Gastroesophageal sphincter (tissue), 4 donors: ENCODE measurements around the gene S100A4. TPM values are rescaled to one million over a fixed set of nuclear protein-coding genes. Genes with fewer than 3 reads are reported as not detected.

ENCODE experiments used
- ATAC-seq: fragments of 150-250 bp; one replicate; pipeline ENCODE4 v1.9.1; 2016; ENCODE audit warnings: mild to moderate bottlenecking, moderate library complexity
- H3K27ac ChIP-seq, 4 donors: fragments of 200-600 bp; sonication (generic) in 3 of 4; 1 replicate in 3 of 4; 2 replicates in 1 of 4; pipeline ENCODE4 v1.5.1; 2016 to 2019
- H3K27me3 ChIP-seq: fragments of 200-600 bp; sonication (generic); one replicate; pipeline ENCODE4 v1.5.1; 2019
- H3K36me3 ChIP-seq, 2 donors: fragments of 200-600 bp; sonication (generic); one replicate each; pipeline ENCODE4 v1.5.1; 2019; ENCODE audit warnings: control low read depth in 1 of 2
- H3K4me1 ChIP-seq, 3 donors: fragments of 200-600 bp; sonication (generic); 1 replicate in 2 of 3; 2 replicates in 1 of 3; pipeline ENCODE4 v1.5.1; 2016 to 2019; ENCODE audit warnings: control low read depth in 2 of 3
- H3K4me3 ChIP-seq, 2 donors: fragments of 200-600 bp; sonication (generic); one replicate each; pipeline ENCODE4 v1.5.1; 2019; ENCODE audit warnings: mild to moderate bottlenecking in 1 of 2, moderate library complexity in 1 of 2
- H3K9me3 ChIP-seq, 3 donors: fragments of 200-600 bp; sonication (generic); one replicate each; pipeline ENCODE4 v1.5.1; 2017 to 2019; ENCODE audit warnings: control low read depth in 2 of 3
- CTCF ChIP-seq, 4 experiments: fragments of 200-600 bp in 2 of 4; fragments of 450-650 bp in 2 of 4; sonication (generic) in 1 of 4; IDR thresholded peaks; one replicate each; pipeline ENCODE4 v1.5.1; 2017 to 2019; ENCODE audit warnings: antibody characterized with exemption in 4 of 4, mild to moderate bottlenecking in 2 of 4, moderate library complexity in 2 of 4
- EP300 ChIP-seq: sonication (generic); formaldehyde crosslinking; IDR thresholded peaks from one replicate; pipeline ENCODE4 v1.6.1; 2017; ENCODE audit warnings: antibody characterized with exemption, mild to moderate bottlenecking
- POLR2A ChIP-seq, 2 donors: fragments of 450-650 bp; IDR thresholded peaks; one replicate each; pipeline ENCODE4 v1.6.1; 2017; ENCODE audit warnings: antibody characterized with exemption in 2 of 2, mild to moderate bottlenecking in 2 of 2, moderate library complexity in 1 of 2
- POLR2AphosphoS5 ChIP-seq: sonication (generic); formaldehyde crosslinking; IDR thresholded peaks from one replicate; pipeline ENCODE4 v1.6.1; 2017; ENCODE audit warnings: antibody characterized with exemption
- whole genome bisulfite sequencing, 2 donors: methylation state at CpG; one replicate each; pipeline ENCODE4 v1.1.5; 2018; ENCODE audit warnings: low coverage in 1 of 2; 5-methylcytosine and 5-hydroxymethylcytosine counted together
- total RNA-seq, 4 donors: library from RNA; depleted of rRNA; stranded (reverse); fragments of >200 nt; gene quantifications; one replicate each; pipeline ENCODE4 v1.1.0, GENCODE V29; 2016

S100A4 gene
- total RNA-seq, 4 donors from 2014 or later: 135 to 345 (median 259) TPM

- TF ChIP-seq CTCF (IDR thresholded peaks at IDR 0.05) (no peak), POLR2A (IDR thresholded peaks at IDR 0.05) (no peak), EP300 (no peak), POLR2AphosphoS5 (no peak)
- Histone ChIP-seq H3K4me1 (peaks cover 4 to 77% (median 60%) of the 10 kb centered on the region in 3 donors), H3K36me3 (no peaks in the 10 kb centered on the region), H3K4me3 (no peak overlapping the region), H3K9me3 (no peaks in the 10 kb centered on the region), H3K27me3 (no peaks in the 10 kb centered on the region), H3K27ac (peak overlapping the region in 3 of 4 donors; percentile 70 to 79 (median 71))
- WGBS, 2 donors: no CpG with 5 or more reads among the region's 4 CpGs
- no peak for ATAC-seq
Observed at GRCh38 chr1:153550398-153550758, 4.8 kb upstream of the S100A4 start.

GRCh38 chr1:153549741-153550397, 4.3 kb upstream of the S100A4 start:
- H3K4me3 ChIP-seq: no peak overlapping the region
- H3K9me3 ChIP-seq: no peaks in the 10 kb centered on the region
- peak overlapping the region in 3 of 4 donors; percentile 70 to 79 (median 71) for H3K27ac ChIP-seq
- H3K4me1 ChIP-seq: peaks cover 4 to 80% (median 66%) of the 10 kb centered on the region in 3 donors
- no peak for TF ChIP-seq EP300
- TF ChIP-seq POLR2AphosphoS5: no peak
- TF ChIP-seq CTCF (IDR thresholded peaks at IDR 0.05): no peak
- TF ChIP-seq POLR2A (IDR thresholded peaks at IDR 0.05): no peak
- no peaks in the 10 kb centered on the region for H3K36me3 ChIP-seq
- WGBS, 2 donors: 81% methylated on average over 2 of the region's 6 CpGs; no CpG with 5 or more reads in 1 of the 2 donors
- ATAC-seq: no peak
- H3K27me3 ChIP-seq: no peaks in the 10 kb centered on the region

- no peaks in the 10 kb centered on the region for H3K27me3 ChIP-seq
- 33 to 45% methylated on average over 3 to 7 of the region's 14 CpGs for WGBS, 2 donors
- TF ChIP-seq EP300: no peak
- TF ChIP-seq CTCF (IDR thresholded peaks at IDR 0.05): peak in 1 of 4 experiments; percentile 23
- no peak for TF ChIP-seq POLR2A (IDR thresholded peaks at IDR 0.05)
- peak; percentile 68 for TF ChIP-seq POLR2AphosphoS5
- peaks cover 5 to 80% (median 68%) of the 10 kb centered on the region in 3 donors for H3K4me1 ChIP-seq
- H3K36me3 ChIP-seq: no peaks in the 10 kb centered on the region
- no peaks in the 10 kb centered on the region for H3K9me3 ChIP-seq
- peak; percentile 68 for ATAC-seq
- peak within 1 kb of the TSS in 3 of 4 donors; percentile 70 to 79 (median 71) for H3K27ac ChIP-seq
- H3K4me3 ChIP-seq: no peak within 1 kb of the TSS
Observed at GRCh38 chr1:153548722-153549688, 3.4 kb upstream of the S100A4 start, which contains the start of gene S100A3. Gene S100A3, minus strand, starts transcription at chr1:153549258. Its CDS starts 773 bp downstream, at chr1:153548485.

GRCh38 chr1:153547560-153548551, 2.2 kb upstream of the S100A4 start:
- ATAC-seq: no peak
- peak overlapping the region in 3 of 4 donors; percentile 79 to 90 (median 82) for H3K27ac ChIP-seq
- 69 to 71% methylated on average over 6 to 8 of the region's 19 CpGs for WGBS, 2 donors
- TF ChIP-seq POLR2AphosphoS5: no peak
- TF ChIP-seq CTCF (IDR thresholded peaks at IDR 0.05): no peak
- TF ChIP-seq POLR2A (IDR thresholded peaks at IDR 0.05): no peak
- TF ChIP-seq EP300: no peak
- H3K4me3 ChIP-seq: no peak overlapping the region
- no peaks in the 10 kb centered on the region for H3K9me3 ChIP-seq
- peaks cover 5 to 80% (median 71%) of the 10 kb centered on the region in 3 donors for H3K4me1 ChIP-seq
- no peaks in the 10 kb centered on the region for H3K27me3 ChIP-seq
- no peaks in the 10 kb centered on the region for H3K36me3 ChIP-seq
